Mesothelial cell of epicardium (in vitro differentiated cells): Measurements from ENCODE around the gene LRRC56. TPM values are rescaled to one million over a fixed set of nuclear protein-coding genes. Genes with fewer than 3 reads are reported as not detected.

Experiments used
- DNase-seq, 2 experiments: peaks; one replicate each; pipeline ENCODE4 v3.0.0; 2021; ENCODE audit warnings: low spot score in 2 of 2; ENCODE audit not compliant: unreplicated experiment in 2 of 2
- H3K27ac Mint-ChIP-seq: 2 replicates; pipeline ENCODE4 v1.8.0; 2021; ENCODE audit warnings: mixed read lengths
- H3K27me3 Mint-ChIP-seq: 2 replicates; pipeline ENCODE4 v1.8.0; 2021; ENCODE audit warnings: low read depth, mixed read lengths
- H3K36me3 Mint-ChIP-seq: 2 replicates; pipeline ENCODE4 v1.8.0; 2021; ENCODE audit warnings: mixed read lengths
- H3K4me1 Mint-ChIP-seq: 2 replicates; pipeline ENCODE4 v1.8.0; 2021; ENCODE audit warnings: mixed read lengths
- H3K4me3 Mint-ChIP-seq: 2 replicates; pipeline ENCODE4 v1.8.0; 2021; ENCODE audit warnings: mild to moderate bottlenecking, moderate library complexity, mixed read lengths
- H3K9me3 Mint-ChIP-seq: 2 replicates; pipeline ENCODE4 v1.8.0; 2021; ENCODE audit warnings: mixed read lengths
- CTCF ChIP-seq: fragments of 200-600 bp; sonication (generic); IDR thresholded peaks from one replicate; pipeline ENCODE4 v1.5.0; 2021; ENCODE audit warnings: antibody characterized with exemption; ENCODE audit not compliant: unreplicated experiment
- total RNA-seq: library from RNA; stranded (reverse); gene quantifications from 3 replicates; pipeline ENCODE4 v1.2.1, GENCODE V29; 2021

The LRRC56 gene
- total RNA-seq, 1 donor from 2014 or later = 3.0 TPM

GRCh38 chr11:581752-582151 is 44.4 kb downstream of the LRRC56 start:
- no peak overlapping the region for H3K27ac Mint-ChIP-seq
- H3K4me3 Mint-ChIP-seq = no peak overlapping the region

GRCh38 chr11:584287-584686 is 47.0 kb downstream of the LRRC56 start:
- TF ChIP-seq CTCF = no peak
- Mint-ChIP-seq H3K27ac (no peak overlapping the region), H3K4me1 (peaks cover 7% of the 10 kb centered on the region), H3K27me3 (no peaks in the 10 kb centered on the region), H3K9me3 (no peaks in the 10 kb centered on the region), H3K36me3 (peaks cover 17% of the 10 kb centered on the region), H3K4me3 (no peak overlapping the region)
- no peak for DNase-seq

More at GRCh38 chr11:581752-582151, 44.4 kb downstream of the LRRC56 start:
- Mint-ChIP-seq H3K36me3 (peaks cover 8% of the 10 kb centered on the region), H3K9me3 (no peaks in the 10 kb centered on the region), H3K4me1 (peaks cover 26% of the 10 kb centered on the region), H3K27me3 (no peaks in the 10 kb centered on the region)
- DNase-seq = no peak
- TF ChIP-seq CTCF = no peak

GRCh38 chr11:586376-587316 is 49.3 kb downstream of the LRRC56 start:
- TF ChIP-seq CTCF = no peak
- Mint-ChIP-seq H3K36me3 (peaks cover 32% of the 10 kb centered on the region), H3K27ac (no peak overlapping the region), H3K4me1 (no peaks in the 10 kb centered on the region), H3K4me3 (no peak overlapping the region), H3K9me3 (no peaks in the 10 kb centered on the region), H3K27me3 (no peaks in the 10 kb centered on the region)
- DNase-seq = no peak

GRCh38 chr11:587546-587945 is 50.2 kb downstream of the LRRC56 start:
- H3K36me3 Mint-ChIP-seq = peaks cover 34% of the 10 kb centered on the region
- no peak for TF ChIP-seq CTCF
- DNase-seq = no peak
- H3K4me1 Mint-ChIP-seq = no peaks in the 10 kb centered on the region
- H3K4me3 Mint-ChIP-seq = no peak overlapping the region
- no peak overlapping the region for H3K27ac Mint-ChIP-seq
- H3K27me3 Mint-ChIP-seq = no peaks in the 10 kb centered on the region
- H3K9me3 Mint-ChIP-seq = no peaks in the 10 kb centered on the region

- Mint-ChIP-seq H3K4me3 (no peak overlapping the region), H3K27me3 (no peaks in the 10 kb centered on the region), H3K9me3 (no peaks in the 10 kb centered on the region), H3K4me1 (no peaks in the 10 kb centered on the region), H3K27ac (no peak overlapping the region), H3K36me3 (peaks cover 36% of the 10 kb centered on the region)
- no peak for DNase-seq
- no peak for TF ChIP-seq CTCF
Observed at GRCh38 chr11:587978-588380, 50.7 kb downstream of the LRRC56 start.
